Inflammatory macrophage treated with lipopolysaccharide for 1 hour (primary cell): Measurements from ENCODE around the gene CSMD2.
"Not testable (repeated sequence)": the region's sequence is repeated elsewhere in the genome, so short reads cannot be mapped to it uniquely, and the experiment has no call there.

ENCODE experiments used
- DNase-seq, 2 donors: peaks; one replicate each; pipeline ENCODE4 v3.0.0-alpha.2; 2020 to 2022

CSMD2 gene

GRCh38 chr1:34101151-34101550 lies 63.9 kb downstream of the CSMD2 start:
- no peak for DNase-seq

GRCh38 chr1:34100332-34100731 lies 64.7 kb downstream of the CSMD2 start:
- no peak for DNase-seq

- not testable (repeated sequence) for DNase-seq
Observed at GRCh38 chr1:34092399-34092798, 72.6 kb downstream of the CSMD2 start.

- DNase-seq, result no peak
Observed at GRCh38 chr1:34089731-34090130, 75.3 kb downstream of the CSMD2 start.

GRCh38 chr1:34087986-34088385 lies 77.0 kb downstream of the CSMD2 start:
- DNase-seq, result no peak

- no peak for DNase-seq
Observed at GRCh38 chr1:34086561-34086960, 78.5 kb downstream of the CSMD2 start.

GRCh38 chr1:34083974-34084373 lies 81.1 kb downstream of the CSMD2 start:
- DNase-seq, result no peak

- DNase-seq, result not testable (repeated sequence)
Observed at GRCh38 chr1:34082085-34082670, 82.9 kb downstream of the CSMD2 start.

- DNase-seq, result no peak
Observed at GRCh38 chr1:34078383-34078782, 86.6 kb downstream of the CSMD2 start.

- no peak for DNase-seq
Observed at GRCh38 chr1:34075576-34075975, 89.5 kb downstream of the CSMD2 start.

GRCh38 chr1:34073028-34073695 lies 91.9 kb downstream of the CSMD2 start:
- no peak for DNase-seq

- DNase-seq, result no peak
Observed at GRCh38 chr1:34070201-34070836, 94.7 kb downstream of the CSMD2 start.

GRCh38 chr1:34066981-34067603 lies 97.9 kb downstream of the CSMD2 start:
- no peak for DNase-seq

- no peak for DNase-seq
Observed at GRCh38 chr1:34066166-34066565, 98.9 kb downstream of the CSMD2 start.

- no peak for DNase-seq
Observed at GRCh38 chr1:34065498-34065897, 99.5 kb downstream of the CSMD2 start.

GRCh38 chr1:34060901-34061415 lies 104.1 kb downstream of the CSMD2 start:
- DNase-seq, result no peak

GRCh38 chr1:34060187-34060730 lies 104.8 kb downstream of the CSMD2 start:
- DNase-seq, result no peak

- DNase-seq, result no peak
Observed at GRCh38 chr1:34057347-34058130, 107.5 kb downstream of the CSMD2 start.

- no peak for DNase-seq
Observed at GRCh38 chr1:34055818-34056217, 109.2 kb downstream of the CSMD2 start.

GRCh38 chr1:34054920-34055319 lies 110.1 kb downstream of the CSMD2 start:
- DNase-seq, result no peak

GRCh38 chr1:34053660-34054059 lies 111.4 kb downstream of the CSMD2 start:
- DNase-seq, result no peak

- DNase-seq, result no peak
Observed at GRCh38 chr1:34052565-34052964, 112.5 kb downstream of the CSMD2 start.
